ENCODE results near the gene FOXP4. TPM values are rescaled to one million over a fixed set of nuclear protein-coding genes. Genes with fewer than 3 reads are reported as not detected.

The FOXP4 gene
- polyA plus RNA-seq, 3 donors: 34.3 to 48.4 (median 45.7) TPM

DNA sequence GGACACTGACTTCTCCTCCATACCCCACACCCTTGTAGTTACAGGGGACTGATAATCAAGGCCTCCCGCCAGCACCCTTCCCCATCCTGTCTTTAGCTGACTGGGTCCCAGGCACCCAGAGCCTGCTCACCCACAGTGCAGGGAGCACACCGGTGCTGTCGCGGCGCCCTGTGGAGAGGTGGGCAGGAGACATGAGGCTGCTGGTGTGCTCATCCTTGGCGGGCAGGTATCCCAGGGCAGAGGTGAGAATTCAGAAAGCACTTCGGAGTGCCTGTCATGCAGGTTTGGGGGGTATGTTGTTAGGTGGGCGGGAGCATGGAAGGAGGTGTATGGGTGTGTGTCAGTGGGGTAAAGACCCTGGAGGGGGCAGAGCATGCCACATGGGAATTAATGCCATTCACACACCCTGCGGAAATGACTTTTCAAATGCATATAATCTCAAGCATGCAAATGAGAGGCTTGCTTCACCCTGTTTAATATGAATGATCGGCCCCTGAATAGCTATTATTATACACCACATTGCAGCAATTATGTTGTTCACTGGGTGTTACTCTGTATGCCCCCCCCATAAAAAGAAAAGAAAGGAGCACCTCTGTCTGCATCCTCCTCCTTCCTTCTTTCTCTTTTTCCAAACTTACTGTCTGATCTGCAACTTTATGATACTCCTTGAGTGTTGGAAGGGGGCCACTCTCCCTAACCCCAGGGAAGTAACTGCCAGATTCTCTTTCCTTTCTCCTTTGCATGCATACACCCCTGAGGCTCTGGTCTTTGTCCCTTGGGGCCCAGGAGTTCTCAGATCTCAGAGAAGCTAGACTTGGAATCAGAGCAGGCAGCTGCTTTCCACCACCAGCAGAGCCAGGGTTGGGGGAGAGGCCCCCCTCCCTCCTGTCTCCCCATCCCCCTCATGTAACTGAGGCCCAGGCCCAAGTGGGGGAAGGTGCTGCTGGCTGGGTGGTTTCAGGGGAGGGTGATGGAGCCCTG lies 16.0 kb downstream of the FOXP4 start:
- DNase-seq: no peak

DNA sequence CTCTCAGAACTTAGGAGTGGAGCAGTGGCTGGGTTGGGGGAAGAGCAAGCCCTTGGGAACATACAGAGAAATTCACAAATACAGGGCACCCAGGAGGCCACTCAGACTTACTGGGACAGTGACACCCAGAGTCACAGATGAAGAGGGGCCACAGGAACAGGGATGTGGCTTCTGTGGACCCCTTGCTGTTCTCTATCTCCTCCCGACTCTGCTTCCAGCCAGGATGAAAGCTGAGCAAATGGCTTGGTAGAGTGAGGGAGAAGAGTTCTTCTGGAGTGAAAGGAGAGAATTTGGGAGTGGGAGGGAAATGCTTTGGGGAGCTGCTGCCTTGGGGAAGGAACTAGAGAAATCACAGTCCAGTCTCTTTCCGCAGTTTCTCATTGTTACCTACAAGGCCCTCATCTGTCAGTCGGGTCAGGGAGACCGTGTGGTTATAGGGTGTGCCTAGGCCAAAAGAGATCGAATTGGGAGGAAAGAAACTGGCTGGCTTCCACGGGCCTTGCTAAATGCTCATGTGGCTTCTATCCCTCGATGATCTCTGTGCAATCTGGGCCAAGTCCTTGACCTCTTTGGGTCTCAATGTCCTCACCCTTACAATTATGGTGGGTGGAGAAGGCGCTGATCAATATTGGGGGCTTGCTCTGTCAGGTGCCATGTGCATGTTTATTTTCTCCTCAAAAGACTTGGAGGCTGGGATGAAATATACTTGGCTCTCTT lies 17.0 kb downstream of the FOXP4 start:
- DNase-seq: no peak

DNA sequence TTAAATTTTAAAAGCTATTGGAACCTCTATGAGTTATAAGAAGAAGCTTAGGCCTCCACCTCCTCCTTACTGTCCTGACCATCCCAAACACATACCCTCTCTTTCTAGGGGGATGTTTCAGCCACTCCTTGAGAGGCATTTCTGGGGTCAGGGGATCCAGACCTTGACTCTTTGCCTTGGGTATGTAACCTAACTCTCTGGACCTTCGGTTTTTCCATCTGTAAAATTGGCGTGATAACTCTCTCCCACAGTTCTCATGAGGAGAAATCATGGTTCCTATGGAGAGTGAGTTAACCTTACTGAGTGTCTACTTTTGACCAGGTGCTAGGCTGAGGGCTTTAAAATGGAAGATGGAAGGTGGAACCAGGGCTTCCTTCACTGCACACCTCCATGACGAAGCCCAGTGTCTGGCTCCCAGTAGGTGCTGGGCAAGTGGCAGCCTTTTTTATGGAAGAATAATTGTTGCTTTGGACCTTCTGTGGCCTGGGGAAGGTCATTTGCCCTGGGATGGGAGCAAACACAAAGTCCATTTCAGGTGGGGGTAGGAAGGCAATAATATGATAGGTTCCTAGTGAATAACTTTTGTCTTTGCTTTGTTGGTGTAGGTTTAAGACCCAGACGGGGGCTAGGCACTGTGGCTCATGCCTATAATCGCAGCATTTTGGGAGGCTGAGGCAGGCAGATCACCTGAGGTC lies 18.4 kb downstream of the FOXP4 start:
- DNase-seq: no peak

DNA sequence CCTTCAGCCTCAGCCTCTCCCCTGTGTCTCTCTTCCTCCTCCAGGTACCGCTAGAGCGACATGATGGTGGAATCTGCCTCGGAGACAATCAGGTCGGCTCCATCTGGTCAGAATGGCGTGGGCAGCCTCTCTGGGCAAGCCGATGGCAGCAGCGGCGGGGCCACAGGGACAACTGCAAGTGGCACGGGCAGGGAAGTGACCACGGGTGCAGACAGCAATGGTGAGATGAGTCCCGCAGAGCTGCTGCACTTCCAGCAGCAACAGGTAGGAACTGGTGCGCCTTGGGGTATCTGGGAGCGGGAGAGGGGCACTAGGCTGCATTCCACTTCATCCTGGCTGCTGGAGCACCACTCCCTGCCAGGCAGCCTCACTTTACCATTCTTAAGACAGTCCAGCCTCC lies 19.5 kb downstream of the FOXP4 start:
- no peak for DNase-seq

DNA sequence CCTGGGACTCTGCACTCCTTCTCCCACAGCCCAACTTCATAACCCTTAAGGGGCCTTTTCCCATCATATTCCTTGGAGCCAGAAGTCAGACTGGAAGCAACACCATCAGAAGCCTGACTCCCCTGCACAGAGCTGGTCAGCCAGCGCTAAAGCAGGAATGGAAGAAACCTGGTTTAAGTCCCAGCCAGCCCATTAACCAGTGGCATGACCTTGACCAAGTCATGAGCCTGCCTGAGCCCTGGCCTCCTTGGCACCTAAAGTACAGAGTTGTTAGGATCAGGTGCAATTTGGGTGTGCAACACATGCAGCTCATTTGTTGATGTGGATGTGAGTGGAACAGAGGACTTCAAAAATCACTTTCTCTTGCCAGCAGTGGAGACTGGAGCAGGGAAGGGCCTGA lies 20.8 kb downstream of the FOXP4 start:
- DNase-seq: no peak

DNA sequence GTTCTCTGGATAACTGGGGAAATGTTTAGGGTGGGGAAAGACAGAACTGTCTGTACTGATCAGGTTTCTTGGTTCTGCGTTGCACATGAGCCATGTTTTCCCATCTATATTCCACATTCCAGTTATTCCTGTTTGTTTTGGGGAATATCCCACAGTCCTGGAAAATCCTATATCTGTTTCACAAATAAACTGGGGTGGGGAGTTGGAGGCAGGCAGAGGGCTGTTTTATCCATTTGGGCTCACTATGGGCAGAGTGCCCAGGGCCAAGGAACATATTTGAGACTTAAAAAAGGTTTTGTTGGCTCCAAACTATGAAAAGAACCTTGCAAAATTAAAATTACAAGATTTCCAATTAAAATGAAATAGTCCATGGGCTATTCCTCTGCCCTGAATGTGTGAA lies 21.5 kb downstream of the FOXP4 start:
- no peak for DNase-seq

DNA sequence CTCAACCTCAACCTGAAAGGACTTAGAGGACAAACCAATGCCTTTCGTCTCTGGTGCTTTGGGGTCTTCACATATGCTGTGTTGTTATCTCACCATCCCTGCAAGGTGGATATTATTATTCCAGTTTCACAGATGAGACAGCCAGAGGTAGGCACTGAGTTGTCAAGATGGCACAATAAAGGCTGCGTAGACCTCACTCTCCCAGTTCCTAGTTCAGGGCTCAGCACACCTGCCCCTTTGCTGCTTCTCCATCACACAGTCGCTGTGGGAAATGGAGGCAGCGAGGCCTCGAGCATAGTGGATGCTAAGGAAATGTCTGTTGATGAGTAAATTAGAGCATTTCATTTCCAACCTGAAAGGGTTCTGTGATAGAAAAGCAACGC lies 22.0 kb downstream of the FOXP4 start:
- no peak for DNase-seq

DNA sequence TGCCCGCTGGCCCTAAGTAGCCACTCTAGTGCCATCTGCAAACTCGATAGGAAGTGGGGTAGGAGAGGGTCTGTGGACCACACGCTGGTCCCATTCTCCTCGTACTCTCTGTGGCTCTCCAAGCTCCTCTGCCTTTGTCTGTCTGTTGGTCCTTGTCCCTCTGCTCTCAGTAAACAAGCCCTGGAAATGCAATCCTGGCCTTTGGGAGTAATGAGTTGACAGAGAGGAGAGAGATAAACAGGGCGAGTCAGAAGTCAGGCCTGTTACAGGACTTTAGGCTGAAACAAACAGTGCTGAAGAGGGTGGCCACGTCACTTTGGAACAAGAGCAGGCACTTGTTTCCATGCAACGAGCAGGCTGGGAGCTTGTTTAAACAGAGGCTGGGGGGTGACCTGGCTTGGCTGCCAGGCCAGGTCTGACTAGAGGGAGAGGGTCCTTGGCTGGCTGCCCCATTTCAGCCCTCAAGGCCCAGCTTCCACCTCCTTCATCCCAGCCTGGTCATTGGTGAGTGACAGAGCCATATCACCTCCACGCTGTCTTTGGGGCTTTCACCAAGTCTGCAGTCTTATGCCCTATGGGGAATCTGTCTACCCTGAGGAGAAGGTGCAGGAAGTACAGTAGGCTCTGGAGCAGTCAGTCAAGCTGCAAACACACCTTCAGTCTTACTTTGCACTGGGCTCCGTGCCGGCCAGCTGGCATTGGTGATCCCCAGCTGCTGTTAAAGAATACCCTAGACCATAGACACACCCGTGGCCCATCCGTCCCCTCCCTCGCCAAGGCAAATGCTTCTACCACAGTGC lies 22.6 kb downstream of the FOXP4 start:
- DNase-seq: no peak

DNA sequence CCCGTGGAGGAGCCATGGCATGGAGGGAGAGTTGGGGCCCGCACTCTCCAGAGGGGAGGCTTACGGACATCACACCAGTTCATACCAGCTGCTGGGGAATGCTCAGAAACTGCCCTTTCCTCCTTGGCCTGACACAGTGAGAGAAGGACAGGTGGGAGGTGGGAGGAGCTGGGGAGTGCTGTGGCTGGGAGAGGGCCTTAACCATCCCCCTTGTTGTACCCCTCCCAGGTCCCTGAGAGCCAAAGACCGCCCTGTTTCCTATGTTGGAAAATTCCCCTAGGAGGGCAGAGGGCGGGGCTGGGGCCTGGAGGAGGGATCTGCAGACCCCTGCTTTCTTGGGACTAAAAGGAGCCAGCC lies 24.1 kb downstream of the FOXP4 start:
- DNase-seq: no peak

DNA sequence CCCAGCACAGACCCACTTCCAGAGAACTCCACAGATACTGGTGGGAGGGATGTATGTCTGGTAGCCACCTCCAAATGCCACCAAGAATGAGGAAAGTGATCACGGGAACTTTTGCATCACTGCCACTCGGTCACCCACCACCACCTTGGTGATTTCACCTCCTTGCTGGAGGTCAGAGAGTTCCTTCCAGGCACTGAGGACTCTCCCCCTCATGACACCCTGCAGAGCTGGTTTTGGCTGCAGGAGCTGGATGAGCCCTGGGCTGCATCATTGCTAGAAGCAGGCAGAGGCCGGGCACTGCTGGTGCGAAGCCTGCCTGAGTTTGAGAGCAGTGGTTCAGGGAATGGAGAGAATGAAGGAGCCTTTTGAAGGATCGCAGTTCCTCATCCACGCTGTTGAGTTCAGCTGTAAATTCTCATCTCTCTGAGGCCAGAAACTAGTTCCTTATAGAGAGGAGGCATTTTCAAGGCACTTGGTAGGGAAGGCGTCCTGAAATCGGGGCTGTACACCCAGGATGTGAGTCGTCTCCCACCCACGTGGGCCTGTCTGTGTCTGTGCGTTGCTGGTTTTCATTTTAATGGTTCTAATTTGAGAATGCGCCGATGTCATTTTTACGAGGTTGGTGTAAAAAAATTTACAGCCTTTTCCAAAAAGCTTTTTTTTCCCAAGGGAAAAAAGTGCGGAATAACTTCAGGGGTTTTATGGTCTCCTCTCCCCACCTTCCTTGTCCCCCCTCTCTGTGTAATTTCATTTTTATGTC lies 25.0 kb downstream of the FOXP4 start:
- no peak for DNase-seq

DNA sequence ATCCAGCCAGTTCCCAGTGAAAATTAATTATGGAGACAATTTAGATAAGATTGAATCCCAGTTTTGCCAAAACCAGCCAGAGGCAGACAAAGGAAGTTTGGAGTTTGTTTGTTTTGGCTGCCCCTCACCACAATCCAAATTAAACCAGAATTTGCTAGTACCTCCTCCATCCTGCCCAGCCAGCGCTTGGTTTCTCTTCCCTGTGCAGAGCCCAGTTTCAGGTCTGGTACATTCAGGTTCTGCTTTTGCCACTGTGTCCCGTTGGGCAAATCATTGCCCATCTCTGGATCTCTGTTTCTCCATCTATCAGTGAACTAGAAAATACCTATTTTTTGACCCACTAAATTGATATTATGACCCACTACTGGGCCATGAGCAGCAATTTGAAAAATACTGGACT lies 26.4 kb downstream of the FOXP4 start:
- DNase-seq: no peak

DNA sequence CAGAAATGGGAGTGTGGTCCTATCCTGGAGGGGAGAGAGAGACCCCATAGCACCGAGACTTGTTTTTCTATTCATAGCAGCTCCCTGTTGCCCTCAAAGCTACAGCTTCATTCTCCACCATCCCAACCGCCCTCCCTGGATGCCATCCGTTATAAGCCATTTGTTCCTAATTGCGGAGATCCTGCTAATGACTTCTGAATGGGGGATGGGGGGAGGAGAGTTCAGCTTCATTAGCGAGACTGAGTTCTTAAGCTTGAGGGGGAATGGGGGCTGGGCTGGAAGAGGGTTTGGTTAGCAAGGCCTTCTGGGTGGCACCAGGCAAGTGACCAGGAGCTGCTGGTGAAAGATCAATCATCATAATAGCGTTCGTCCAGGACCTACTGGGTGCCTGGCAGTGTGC lies 27.1 kb downstream of the FOXP4 start:
- DNase-seq: no peak

DNA sequence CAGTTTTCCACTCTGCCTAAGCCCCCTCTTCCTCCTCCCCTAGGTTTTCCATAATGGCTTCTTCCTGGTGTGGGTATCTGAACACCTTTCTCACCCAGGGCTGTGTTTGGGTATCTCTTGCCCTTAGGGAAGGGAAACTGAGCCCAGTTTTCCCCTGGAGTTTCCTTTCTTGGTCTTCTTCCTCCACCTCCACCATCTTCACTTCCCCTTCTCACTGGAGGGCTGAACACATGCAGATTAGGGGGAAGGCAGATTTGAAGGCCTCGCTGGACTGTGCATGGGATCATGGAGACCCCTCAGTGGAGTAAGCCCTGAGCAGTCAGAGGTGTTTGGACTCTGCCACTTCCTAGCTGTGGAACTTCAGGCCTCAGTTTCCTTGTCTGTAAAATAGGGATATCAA lies 27.8 kb downstream of the FOXP4 start:
- no peak for DNase-seq

DNA sequence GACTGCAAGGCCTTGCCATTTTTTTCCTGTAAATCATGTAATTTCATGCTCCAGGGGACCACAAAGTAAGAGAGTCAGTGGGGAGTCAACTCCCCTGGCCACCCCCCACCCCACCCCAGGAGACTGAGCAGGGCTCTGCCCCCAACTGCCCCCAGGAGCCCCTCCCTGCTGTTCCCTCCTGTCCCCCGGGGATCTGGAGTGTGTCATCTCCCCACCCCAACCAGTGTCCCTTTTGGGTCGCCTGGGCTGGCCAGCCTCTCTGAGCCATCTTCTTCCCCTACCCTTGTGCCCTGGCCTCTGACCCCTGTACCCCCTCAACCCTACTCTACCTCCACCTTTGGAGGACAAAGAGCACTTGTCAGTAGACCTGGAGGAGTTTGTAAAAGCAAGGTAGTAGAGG lies 29.4 kb downstream of the FOXP4 start:
- DNase-seq: no peak

DNA sequence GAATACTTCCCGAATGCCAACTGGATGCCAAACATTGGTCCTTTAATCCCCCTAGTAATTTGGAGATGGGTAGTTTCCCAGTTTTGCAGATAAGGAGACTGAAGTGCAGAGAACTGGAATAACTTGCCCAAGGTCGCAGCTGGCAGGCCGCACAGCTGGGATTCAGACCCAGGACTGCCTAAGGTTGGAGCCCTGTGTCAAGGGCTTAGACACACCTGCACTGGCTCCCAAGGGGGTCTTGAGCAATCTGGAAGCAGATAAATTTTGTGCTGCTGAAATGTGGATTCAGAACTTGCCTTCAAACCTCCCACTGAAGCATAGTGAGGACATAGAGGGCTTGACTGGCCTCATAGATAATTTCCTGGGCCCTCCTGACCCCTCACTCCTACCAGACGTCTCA lies 30.5 kb downstream of the FOXP4 start:
- no peak for DNase-seq

DNA sequence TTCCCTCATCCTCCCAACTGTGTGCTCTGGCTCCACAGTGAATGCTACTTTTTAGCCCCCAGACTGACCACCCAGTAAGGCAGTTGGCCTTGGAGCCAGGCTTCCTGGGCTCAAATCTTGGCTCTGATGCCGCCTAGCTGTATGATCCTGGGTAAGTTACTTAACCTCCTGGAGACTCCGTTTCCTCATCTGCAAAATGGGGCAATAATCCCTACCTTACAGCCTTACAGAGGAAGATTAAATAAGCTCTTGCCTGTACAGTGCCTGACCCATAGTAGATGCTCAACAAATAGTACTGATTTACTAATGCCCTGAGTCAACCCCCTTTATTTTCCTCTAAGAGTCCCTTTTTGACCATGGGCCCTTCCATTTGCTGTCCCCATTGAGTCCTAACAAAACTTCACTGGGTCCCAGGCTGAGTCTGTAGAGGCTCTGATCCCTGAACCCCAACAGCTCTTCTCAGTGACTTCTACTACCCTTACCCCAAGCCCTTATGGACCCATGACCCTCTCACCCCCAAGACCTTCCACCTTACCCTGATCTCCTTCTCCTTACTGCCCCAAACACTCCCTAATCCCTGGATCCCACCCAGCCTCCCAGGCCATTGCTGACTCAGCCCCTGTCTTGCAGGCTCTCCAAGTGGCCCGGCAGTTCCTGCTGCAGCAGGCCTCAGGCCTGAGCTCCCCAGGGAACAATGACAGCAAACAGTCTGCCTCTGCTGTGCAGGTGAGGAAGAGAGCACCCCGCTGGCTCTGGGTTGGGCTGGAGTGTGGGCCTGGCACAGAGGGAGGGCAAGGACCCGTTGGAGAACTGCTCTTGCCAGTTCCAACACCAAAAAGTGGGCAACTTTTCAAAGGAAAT lies 31.4 kb downstream of the FOXP4 start:
- no peak for DNase-seq

DNA sequence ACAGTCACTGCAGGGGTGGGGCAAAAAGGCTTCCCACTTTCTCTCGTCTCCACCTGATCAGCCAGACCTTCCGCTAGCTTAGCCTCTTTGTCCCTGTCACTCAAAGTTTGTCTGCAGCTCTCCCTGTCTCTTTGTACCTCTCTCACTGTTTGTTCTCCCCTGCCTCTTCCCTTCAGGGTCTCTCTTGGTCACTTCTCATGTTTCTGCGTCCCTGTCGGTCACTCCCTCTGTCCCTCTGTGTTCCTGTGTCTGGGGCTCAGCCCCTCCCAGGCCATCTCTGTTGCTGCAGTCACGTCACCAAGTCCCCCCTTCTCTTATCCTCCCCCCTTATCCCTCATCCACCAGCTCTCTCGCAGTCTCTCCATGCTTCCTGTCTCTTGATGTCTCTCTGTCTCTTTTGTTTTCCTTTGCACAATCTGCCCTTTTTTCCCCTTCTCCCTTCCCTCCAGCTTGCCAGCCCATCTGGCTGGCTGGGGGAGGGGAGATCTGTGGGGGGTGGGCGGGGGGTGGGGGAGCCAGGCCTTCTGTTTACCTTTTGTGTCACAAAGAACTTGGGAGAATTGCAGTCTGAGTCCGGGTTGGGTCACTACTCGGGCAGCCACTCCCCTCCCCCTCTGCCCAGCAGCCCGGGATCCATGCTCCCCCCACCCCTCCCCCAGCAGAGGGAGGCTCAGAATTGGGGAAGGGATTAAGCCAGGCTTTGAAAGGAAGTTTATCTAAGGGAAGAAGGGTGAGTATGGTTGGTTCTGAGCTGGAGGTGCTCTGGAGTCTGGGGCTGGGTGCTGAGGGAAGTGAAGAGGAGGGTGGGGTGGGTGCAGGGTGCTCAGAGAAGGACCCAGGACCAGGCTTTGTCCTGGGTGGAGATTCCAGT lies 32.3 kb downstream of the FOXP4 start:
- no peak for DNase-seq

DNA sequence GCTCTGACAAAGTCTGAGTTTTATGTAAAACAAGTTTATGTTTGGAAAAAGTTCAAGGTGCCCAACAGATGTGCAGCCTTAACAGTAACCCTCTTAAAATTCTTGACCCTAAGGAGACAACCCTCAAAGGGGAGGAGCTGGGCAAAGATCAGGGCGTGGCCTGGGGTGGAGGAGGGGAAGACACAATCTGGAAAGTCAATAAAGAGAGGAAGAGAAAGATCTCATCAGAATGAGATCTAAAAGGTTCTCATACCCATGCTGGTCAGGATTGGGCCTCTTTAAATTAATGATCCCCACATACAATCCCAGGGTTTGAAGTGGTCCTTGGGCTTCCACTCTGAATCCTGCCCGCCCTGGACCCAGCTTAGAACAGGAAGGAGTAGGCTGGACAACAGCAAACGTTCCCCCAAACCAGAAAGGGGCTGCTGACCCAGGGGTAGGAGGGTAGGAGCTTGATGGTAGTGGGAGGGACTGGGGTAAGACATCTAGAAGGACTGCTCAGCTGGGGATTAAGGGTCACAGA lies 33.0 kb downstream of the FOXP4 start:
- no peak for DNase-seq

DNA sequence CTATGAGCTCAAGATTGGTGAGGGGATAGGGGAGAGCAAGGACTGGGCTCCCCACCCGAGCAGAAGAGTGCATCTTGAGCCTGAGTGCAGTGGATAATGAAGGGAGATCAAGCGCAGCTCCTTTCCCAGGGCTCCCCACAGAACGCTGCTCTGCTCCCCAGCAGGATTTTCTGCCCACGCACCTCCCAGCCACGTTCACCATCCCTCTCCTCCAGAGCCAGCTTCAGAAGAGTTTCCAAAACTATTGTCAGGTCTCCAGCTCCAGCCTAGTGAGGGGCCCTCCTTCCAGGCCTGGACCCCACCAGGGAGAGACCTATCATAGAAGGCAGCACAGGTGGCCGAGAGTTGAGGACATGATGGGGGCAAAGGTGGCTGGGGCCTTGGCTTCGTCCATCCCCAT lies 34.5 kb downstream of the FOXP4 start:
- DNase-seq: no peak

Data from renal pelvis (tissue), 4 donors.